GM15510 (cell line): Measurements from ENCODE around the gene C11orf21.

ENCODE experiments used
- POLR2A ChIP-seq: IDR thresholded peaks from 3 replicates; pipeline ENCODE4 v1.6.1; 2011; ENCODE audit warnings: borderline replicate concordance; ENCODE audit not compliant: insufficient read length; ENCODE audit errors: extremely low read depth

Gene C11orf21

GRCh38 chr11:2313051-2313951 is 11.6 kb upstream of the C11orf21 start:
- no peak for TF ChIP-seq POLR2A

- TF ChIP-seq POLR2A = no peak
Measured at GRCh38 chr11:2312232-2313042, 10.7 kb upstream of the C11orf21 start.

- no peak for TF ChIP-seq POLR2A
Measured at GRCh38 chr11:2311353-2312133, 9.8 kb upstream of the C11orf21 start.

- no peak for TF ChIP-seq POLR2A
Measured at GRCh38 chr11:2310786-2311352, 9.2 kb upstream of the C11orf21 start.

- TF ChIP-seq POLR2A = no peak
Measured at GRCh38 chr11:2310073-2310785, 8.5 kb upstream of the C11orf21 start.

GRCh38 chr11:2309251-2310072 is 7.7 kb upstream of the C11orf21 start:
- TF ChIP-seq POLR2A = no peak

GRCh38 chr11:2308713-2309112 is 7.0 kb upstream of the C11orf21 start:
- TF ChIP-seq POLR2A = no peak

GRCh38 chr11:2307501-2308331 is 6.0 kb upstream of the C11orf21 start:
- TF ChIP-seq POLR2A = no peak

- TF ChIP-seq POLR2A = no peak
Measured at GRCh38 chr11:2306877-2307500, 5.3 kb upstream of the C11orf21 start.

- TF ChIP-seq POLR2A = no peak
Measured at GRCh38 chr11:2306452-2306823, 4.7 kb upstream of the C11orf21 start.

- TF ChIP-seq POLR2A = no peak
Measured at GRCh38 chr11:2305788-2306451, 4.2 kb upstream of the C11orf21 start.
